ENCODE results near the gene CNPY2.
A peak's percentile ranks its signal among the peaks of the same experiment; 100 is the strongest.

The CNPY2 gene

GRCh38 chr12:56315249-56315621, 553 bp downstream of the CNPY2 start:
- H3K9me3 ChIP-seq (ENCODE audit: control insufficient read depth, low read length): no peaks in the 10 kb centered on the region
- H3K4me3 ChIP-seq (ENCODE audit: insufficient read depth, low read depth, low read length, poor library complexity, severe bottlenecking): peak overlapping the region; percentile 80
- DNase-seq: no peak
- H3K36me3 ChIP-seq (ENCODE audit: control insufficient read depth, insufficient read depth, low read length): peaks cover 17% of the 10 kb centered on the region
- peak overlapping the region; percentile 93 for H3K27ac ChIP-seq (ENCODE audit: insufficient read depth, low read length, poor library complexity, severe bottlenecking)
- H3K27me3 ChIP-seq (replicated peaks; ENCODE audit: control insufficient read depth, insufficient read depth, low read length, poor library complexity, severe bottlenecking): no peaks in the 10 kb centered on the region
- H3K4me1 ChIP-seq (ENCODE audit: control insufficient read depth, insufficient read depth, low read length, poor library complexity, severe bottlenecking): peaks cover 14% of the 10 kb centered on the region

GRCh38 chr12:56311003-56311402, 4.8 kb downstream of the CNPY2 start:
- Histone ChIP-seq H3K36me3 (ENCODE audit: control insufficient read depth, insufficient read depth, low read length) (peaks cover 17% of the 10 kb centered on the region), H3K27me3 (replicated peaks; ENCODE audit: control insufficient read depth, insufficient read depth, low read length, poor library complexity, severe bottlenecking) (no peaks in the 10 kb centered on the region), H3K4me1 (ENCODE audit: control insufficient read depth, insufficient read depth, low read length, poor library complexity, severe bottlenecking) (peaks cover 9% of the 10 kb centered on the region), H3K9me3 (ENCODE audit: control insufficient read depth, low read length) (no peaks in the 10 kb centered on the region), H3K27ac (ENCODE audit: insufficient read depth, low read length, poor library complexity, severe bottlenecking) (no peak overlapping the region), H3K4me3 (ENCODE audit: insufficient read depth, low read depth, low read length, poor library complexity, severe bottlenecking) (no peak overlapping the region)
- no peak for DNase-seq

- Histone ChIP-seq H3K9me3 (ENCODE audit: control insufficient read depth, low read length) (no peaks in the 10 kb centered on the region), H3K27ac (ENCODE audit: insufficient read depth, low read length, poor library complexity, severe bottlenecking) (no peak overlapping the region), H3K27me3 (replicated peaks; ENCODE audit: control insufficient read depth, insufficient read depth, low read length, poor library complexity, severe bottlenecking) (no peaks in the 10 kb centered on the region), H3K36me3 (ENCODE audit: control insufficient read depth, insufficient read depth, low read length) (peaks cover 17% of the 10 kb centered on the region), H3K4me3 (ENCODE audit: insufficient read depth, low read depth, low read length, poor library complexity, severe bottlenecking) (no peak overlapping the region), H3K4me1 (ENCODE audit: control insufficient read depth, insufficient read depth, low read length, poor library complexity, severe bottlenecking) (no peaks in the 10 kb centered on the region)
- no peak for DNase-seq
These were observed 7.1 kb downstream of the CNPY2 start for GRCh38 chr12:56308714-56309113.

GRCh38 chr12:56307221-56307965, 8.4 kb downstream of the CNPY2 start:
- peaks cover 2% of the 10 kb centered on the region for H3K4me1 ChIP-seq (ENCODE audit: control insufficient read depth, insufficient read depth, low read length, poor library complexity, severe bottlenecking)
- H3K27ac ChIP-seq (ENCODE audit: insufficient read depth, low read length, poor library complexity, severe bottlenecking): no peak overlapping the region
- peaks cover 17% of the 10 kb centered on the region for H3K36me3 ChIP-seq (ENCODE audit: control insufficient read depth, insufficient read depth, low read length)
- H3K27me3 ChIP-seq (replicated peaks; ENCODE audit: control insufficient read depth, insufficient read depth, low read length, poor library complexity, severe bottlenecking): no peaks in the 10 kb centered on the region
- DNase-seq: no peak
- no peaks in the 10 kb centered on the region for H3K9me3 ChIP-seq (ENCODE audit: control insufficient read depth, low read length)
- no peak overlapping the region for H3K4me3 ChIP-seq (ENCODE audit: insufficient read depth, low read depth, low read length, poor library complexity, severe bottlenecking)

- Histone ChIP-seq H3K4me3 (ENCODE audit: insufficient read depth, low read depth, low read length, poor library complexity, severe bottlenecking) (no peak overlapping the region), H3K27ac (ENCODE audit: insufficient read depth, low read length, poor library complexity, severe bottlenecking) (no peak overlapping the region), H3K4me1 (ENCODE audit: control insufficient read depth, insufficient read depth, low read length, poor library complexity, severe bottlenecking) (peaks cover 15% of the 10 kb centered on the region), H3K27me3 (replicated peaks; ENCODE audit: control insufficient read depth, insufficient read depth, low read length, poor library complexity, severe bottlenecking) (no peaks in the 10 kb centered on the region), H3K9me3 (ENCODE audit: control insufficient read depth, low read length) (no peaks in the 10 kb centered on the region), H3K36me3 (ENCODE audit: control insufficient read depth, insufficient read depth, low read length) (peaks cover 7% of the 10 kb centered on the region)
- DNase-seq: no peak
These were observed 10.8 kb downstream of the CNPY2 start for GRCh38 chr12:56304872-56305590.

GRCh38 chr12:56304276-56304675, 11.5 kb downstream of the CNPY2 start:
- Histone ChIP-seq H3K27ac (ENCODE audit: insufficient read depth, low read length, poor library complexity, severe bottlenecking) (no peak overlapping the region), H3K36me3 (ENCODE audit: control insufficient read depth, insufficient read depth, low read length) (peaks cover 2% of the 10 kb centered on the region), H3K4me1 (ENCODE audit: control insufficient read depth, insufficient read depth, low read length, poor library complexity, severe bottlenecking) (peaks cover 20% of the 10 kb centered on the region), H3K27me3 (replicated peaks; ENCODE audit: control insufficient read depth, insufficient read depth, low read length, poor library complexity, severe bottlenecking) (no peaks in the 10 kb centered on the region), H3K9me3 (ENCODE audit: control insufficient read depth, low read length) (no peaks in the 10 kb centered on the region), H3K4me3 (ENCODE audit: insufficient read depth, low read depth, low read length, poor library complexity, severe bottlenecking) (no peak overlapping the region)
- no peak for DNase-seq

GRCh38 chr12:56300644-56301464, 14.9 kb downstream of the CNPY2 start:
- Histone ChIP-seq H3K4me1 (ENCODE audit: control insufficient read depth, insufficient read depth, low read length, poor library complexity, severe bottlenecking) (peaks cover 32% of the 10 kb centered on the region), H3K36me3 (ENCODE audit: control insufficient read depth, insufficient read depth, low read length) (no peaks in the 10 kb centered on the region)
- DNase-seq: no peak

GRCh38 chr12:56299853-56300643, 15.7 kb downstream of the CNPY2 start, which contains the start of gene CS:
TSS of gene CS (minus strand) at chr12:56300330. CDS start at chr12:56300201, 129 bp downstream.
- Histone ChIP-seq H3K9me3 (ENCODE audit: control insufficient read depth, low read length) (no peaks in the 10 kb centered on the region), H3K27ac (ENCODE audit: insufficient read depth, low read length, poor library complexity, severe bottlenecking) (peak within 1 kb of the TSS; percentile 94), H3K4me1 (ENCODE audit: control insufficient read depth, insufficient read depth, low read length, poor library complexity, severe bottlenecking) (peaks cover 32% of the 10 kb centered on the region), H3K27me3 (replicated peaks; ENCODE audit: control insufficient read depth, insufficient read depth, low read length, poor library complexity, severe bottlenecking) (no peaks in the 10 kb centered on the region), H3K36me3 (ENCODE audit: control insufficient read depth, insufficient read depth, low read length) (no peaks in the 10 kb centered on the region), H3K4me3 (ENCODE audit: insufficient read depth, low read depth, low read length, poor library complexity, severe bottlenecking) (peak within 1 kb of the TSS; percentile 79)
- DNase-seq: peak; percentile 97 to 99 (median 98)

More at GRCh38 chr12:56300644-56301464, 14.9 kb downstream of the CNPY2 start:
- H3K27ac ChIP-seq (ENCODE audit: insufficient read depth, low read length, poor library complexity, severe bottlenecking): peak overlapping the region; percentile 94
- H3K27me3 ChIP-seq (replicated peaks; ENCODE audit: control insufficient read depth, insufficient read depth, low read length, poor library complexity, severe bottlenecking): no peaks in the 10 kb centered on the region
- peak overlapping the region; percentile 44 for H3K4me3 ChIP-seq (ENCODE audit: insufficient read depth, low read depth, low read length, poor library complexity, severe bottlenecking)
- no peaks in the 10 kb centered on the region for H3K9me3 ChIP-seq (ENCODE audit: control insufficient read depth, low read length)

- Histone ChIP-seq H3K27me3 (replicated peaks; ENCODE audit: control insufficient read depth, insufficient read depth, low read length, poor library complexity, severe bottlenecking) (no peaks in the 10 kb centered on the region), H3K36me3 (ENCODE audit: control insufficient read depth, insufficient read depth, low read length) (no peaks in the 10 kb centered on the region), H3K9me3 (ENCODE audit: control insufficient read depth, low read length) (no peaks in the 10 kb centered on the region), H3K4me1 (ENCODE audit: control insufficient read depth, insufficient read depth, low read length, poor library complexity, severe bottlenecking) (peaks cover 32% of the 10 kb centered on the region), H3K4me3 (ENCODE audit: insufficient read depth, low read depth, low read length, poor library complexity, severe bottlenecking) (peak overlapping the region; percentile 79), H3K27ac (ENCODE audit: insufficient read depth, low read length, poor library complexity, severe bottlenecking) (peak overlapping the region; percentile 94)
- DNase-seq: no peak
These were observed 16.4 kb downstream of the CNPY2 start for GRCh38 chr12:56299308-56299852.

All from effector memory CD4-positive, alpha-beta T cell (primary cell).